IPS-20b (cell line): Measurements from ENCODE around the gene P2RX6.

Source experiments
- H3K27ac ChIP-seq: one replicate; pipeline ENCODE4 v1.5.1; 2013; ENCODE audit warnings: low read length
- H3K27me3 ChIP-seq: 2 replicates; pipeline ENCODE4 v1.6.1; 2013; ENCODE audit warnings: mild to moderate bottlenecking, low read length, inconsistent platforms; ENCODE audit not compliant: insufficient read depth
- H3K36me3 ChIP-seq: 2 replicates; pipeline ENCODE4 v1.6.1; 2013; ENCODE audit warnings: low read depth, mild to moderate bottlenecking, inconsistent platforms, low read length, moderate library complexity; ENCODE audit not compliant: insufficient read depth
- H3K4me1 ChIP-seq: 2 replicates; pipeline ENCODE4 v1.6.1; 2013; ENCODE audit warnings: mild to moderate bottlenecking, control low read depth, inconsistent platforms, low read length, moderate library complexity; ENCODE audit not compliant: insufficient read depth
- H3K4me3 ChIP-seq: 2 replicates; pipeline ENCODE4 v1.5.1; 2013; ENCODE audit warnings: mild to moderate bottlenecking, low read length, inconsistent platforms
- H3K9ac ChIP-seq: 2 replicates; pipeline ENCODE4 v1.6.1; 2013; ENCODE audit warnings: low read depth, mild to moderate bottlenecking, inconsistent platforms, low read length, moderate library complexity
- H3K9me3 ChIP-seq: 2 replicates; pipeline ENCODE4 v1.6.1; 2013; ENCODE audit warnings: mild to moderate bottlenecking, low read depth, low read length, inconsistent platforms; ENCODE audit not compliant: insufficient read depth

Gene P2RX6

DNA sequence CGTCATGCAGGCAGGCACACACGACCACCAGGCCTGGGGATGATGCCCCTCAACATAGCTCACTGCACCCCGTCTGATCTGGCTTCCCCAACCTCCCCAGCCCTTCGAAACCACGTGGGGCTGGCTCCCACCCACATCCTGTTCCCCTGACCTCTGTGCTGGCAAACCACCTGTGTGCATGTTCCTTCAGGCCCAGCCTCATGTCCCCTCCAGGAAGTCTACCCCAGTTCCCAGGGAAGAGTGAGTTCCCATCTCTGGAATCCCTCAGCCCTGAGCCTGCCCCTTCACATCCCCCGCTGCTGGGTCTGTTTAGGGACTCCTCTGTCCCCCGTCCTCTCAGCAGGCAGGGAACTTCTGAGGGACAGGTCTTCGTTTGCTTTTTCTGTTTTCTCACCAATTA is 10.3 kb downstream of the P2RX6 start:
- H3K27me3 ChIP-seq, result peaks cover 2% of the 10 kb centered on the region
- no peak overlapping the region for H3K4me3 ChIP-seq
- no peak overlapping the region for H3K9ac ChIP-seq
- no peak overlapping the region for H3K27ac ChIP-seq
- H3K9me3 ChIP-seq, result no peaks in the 10 kb centered on the region
- H3K36me3 ChIP-seq, result no peaks in the 10 kb centered on the region
- H3K4me1 ChIP-seq, result no peaks in the 10 kb centered on the region

DNA sequence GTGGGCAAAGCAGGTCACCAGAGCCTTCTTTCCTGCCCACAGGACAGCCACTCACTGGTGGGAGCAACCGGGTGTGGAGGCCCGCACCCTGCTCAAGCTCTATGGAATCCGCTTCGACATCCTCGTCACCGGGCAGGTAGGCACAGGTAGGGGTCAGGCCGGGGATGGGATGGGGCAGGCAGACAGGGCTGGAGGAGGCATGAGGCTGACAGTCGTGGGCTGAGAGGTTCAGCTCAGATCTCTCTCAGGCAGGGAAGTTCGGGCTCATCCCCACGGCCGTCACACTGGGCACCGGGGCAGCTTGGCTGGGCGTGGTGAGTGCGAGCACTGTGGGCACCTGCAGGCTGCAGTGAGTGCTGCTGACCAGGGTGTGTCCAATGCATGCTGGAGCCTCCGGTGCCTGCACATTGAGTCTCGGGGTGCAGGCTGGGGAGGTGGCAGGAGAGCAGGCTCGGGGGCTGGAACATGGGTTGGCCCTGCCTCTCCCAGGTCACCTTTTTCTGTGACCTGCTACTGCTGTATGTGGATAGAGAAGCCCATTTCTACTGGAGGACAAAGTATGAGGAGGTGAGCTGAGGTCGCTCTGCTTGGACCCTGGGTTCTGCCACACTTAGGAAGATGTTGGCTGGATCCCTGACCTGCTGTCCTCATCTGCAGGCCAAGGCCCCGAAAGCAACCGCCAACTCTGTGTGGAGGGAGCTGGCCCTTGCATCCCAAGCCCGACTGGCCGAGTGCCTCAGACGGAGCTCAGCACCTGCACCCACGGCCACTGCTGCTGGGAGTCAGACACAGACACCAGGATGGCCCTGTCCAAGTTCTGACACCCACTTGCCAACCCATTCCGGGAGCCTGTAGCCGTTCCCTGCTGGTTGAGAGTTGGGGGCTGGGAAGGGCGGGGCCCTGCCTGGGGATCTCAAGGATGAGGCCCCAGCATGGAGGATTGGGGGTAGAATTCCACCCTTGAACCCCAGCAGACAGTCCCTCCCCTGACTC is 11.1 kb downstream of the P2RX6 start:
- Histone ChIP-seq H3K27me3 (peaks cover 10% of the 10 kb centered on the region), H3K4me3 (no peak overlapping the region), H3K27ac (no peak overlapping the region), H3K9ac (no peak overlapping the region), H3K4me1 (no peaks in the 10 kb centered on the region), H3K9me3 (no peaks in the 10 kb centered on the region), H3K36me3 (no peaks in the 10 kb centered on the region)

DNA sequence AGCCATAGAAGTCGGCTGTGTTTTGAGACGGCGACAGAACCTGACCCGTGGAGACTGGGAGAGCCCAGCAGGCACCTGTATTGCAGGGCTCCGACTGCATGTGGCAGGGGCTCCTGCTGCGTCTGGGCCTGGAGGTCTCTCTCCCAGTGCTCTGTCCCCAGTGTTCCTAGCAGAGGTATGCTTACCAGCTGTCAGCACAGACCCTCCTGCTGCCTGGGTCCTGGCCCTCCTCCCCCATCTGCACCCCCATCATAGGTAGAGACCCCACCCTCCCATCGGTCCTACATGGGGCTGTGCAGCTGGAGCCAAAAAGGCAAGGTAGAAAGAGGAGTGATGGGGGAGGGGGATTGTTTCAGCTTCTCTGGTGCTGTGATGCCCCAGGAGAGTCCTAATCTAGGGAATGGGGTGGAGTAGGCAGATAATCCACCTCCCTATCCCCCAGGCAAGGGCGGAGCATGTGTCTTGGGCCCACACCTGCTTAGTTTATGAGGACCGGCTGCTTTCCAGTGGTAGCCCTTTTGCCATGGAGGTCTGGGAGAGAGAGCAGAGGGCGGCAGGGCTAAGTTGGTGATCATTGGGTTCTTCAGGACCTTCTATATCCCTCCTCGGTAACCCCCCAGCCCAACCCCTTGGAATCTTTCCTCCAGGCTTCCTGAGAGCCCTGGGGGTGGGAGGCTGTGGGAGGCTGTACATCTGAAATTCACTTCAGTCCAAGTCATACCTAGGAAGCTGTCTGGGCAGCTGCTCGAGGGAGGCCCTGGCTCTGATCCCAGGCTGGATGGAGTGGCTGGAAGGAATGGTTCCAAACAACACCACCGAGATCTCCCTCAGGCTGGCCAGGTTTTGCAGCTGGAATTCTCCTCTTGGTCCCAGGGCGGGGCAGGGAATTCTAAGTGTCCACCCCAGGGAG is 12.1 kb downstream of the P2RX6 start:
- Histone ChIP-seq H3K4me3 (no peak overlapping the region), H3K27me3 (peaks cover 20% of the 10 kb centered on the region), H3K9me3 (no peaks in the 10 kb centered on the region), H3K36me3 (no peaks in the 10 kb centered on the region), H3K4me1 (no peaks in the 10 kb centered on the region), H3K27ac (no peak overlapping the region), H3K9ac (no peak overlapping the region)

DNA sequence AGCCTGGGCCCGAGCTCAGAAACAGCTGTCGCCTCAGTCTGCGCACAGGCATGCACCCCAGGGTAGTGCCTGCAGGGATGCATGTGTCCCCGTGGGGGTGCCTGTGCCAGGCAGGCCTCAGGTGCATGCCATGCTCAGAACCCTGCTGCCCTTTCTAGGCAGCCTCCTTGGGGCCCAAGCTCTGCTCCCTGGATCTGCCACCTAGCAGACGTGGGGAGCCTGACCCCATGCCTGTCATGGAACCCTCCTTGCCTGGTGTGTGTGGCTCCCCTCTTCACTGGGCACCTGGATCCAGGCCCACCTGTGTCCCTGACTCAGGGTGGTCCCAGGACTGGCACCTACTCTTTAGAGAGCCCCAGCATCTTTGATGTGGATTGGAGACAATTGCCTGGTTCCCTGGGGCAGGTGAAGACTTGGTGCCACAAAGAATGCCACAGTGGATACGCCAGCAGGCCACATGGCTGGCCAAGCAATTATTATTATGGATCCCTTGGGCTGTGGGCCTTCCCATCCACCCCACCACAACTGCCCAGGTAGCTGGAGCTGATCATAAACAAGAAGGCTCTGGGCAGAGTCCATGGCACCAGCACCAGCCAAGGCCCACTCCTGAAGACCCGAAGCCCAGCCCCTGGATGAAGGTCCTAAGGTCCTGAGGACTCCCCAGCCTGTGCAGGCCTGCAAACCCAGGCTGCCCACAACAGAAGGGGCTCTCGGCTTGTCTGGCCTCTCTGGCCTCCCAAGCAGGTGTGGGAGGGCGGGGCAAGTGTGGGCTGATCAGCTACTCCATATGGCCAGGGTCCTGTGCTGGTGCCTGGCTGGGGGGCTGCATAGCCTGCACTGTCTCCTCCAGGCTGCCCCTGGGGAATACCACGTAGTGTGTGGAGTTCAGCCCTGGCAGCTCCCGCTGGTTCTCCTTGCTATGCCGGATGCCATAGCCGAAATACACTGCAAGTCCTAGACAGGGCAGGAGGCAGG is 13.6 kb downstream of the P2RX6 start:
- H3K9ac ChIP-seq, result no peak overlapping the region
- H3K9me3 ChIP-seq, result no peaks in the 10 kb centered on the region
- no peak overlapping the region for H3K27ac ChIP-seq
- no peaks in the 10 kb centered on the region for H3K36me3 ChIP-seq
- no peak overlapping the region for H3K4me3 ChIP-seq
- H3K27me3 ChIP-seq, result peaks cover 35% of the 10 kb centered on the region
- no peaks in the 10 kb centered on the region for H3K4me1 ChIP-seq

DNA sequence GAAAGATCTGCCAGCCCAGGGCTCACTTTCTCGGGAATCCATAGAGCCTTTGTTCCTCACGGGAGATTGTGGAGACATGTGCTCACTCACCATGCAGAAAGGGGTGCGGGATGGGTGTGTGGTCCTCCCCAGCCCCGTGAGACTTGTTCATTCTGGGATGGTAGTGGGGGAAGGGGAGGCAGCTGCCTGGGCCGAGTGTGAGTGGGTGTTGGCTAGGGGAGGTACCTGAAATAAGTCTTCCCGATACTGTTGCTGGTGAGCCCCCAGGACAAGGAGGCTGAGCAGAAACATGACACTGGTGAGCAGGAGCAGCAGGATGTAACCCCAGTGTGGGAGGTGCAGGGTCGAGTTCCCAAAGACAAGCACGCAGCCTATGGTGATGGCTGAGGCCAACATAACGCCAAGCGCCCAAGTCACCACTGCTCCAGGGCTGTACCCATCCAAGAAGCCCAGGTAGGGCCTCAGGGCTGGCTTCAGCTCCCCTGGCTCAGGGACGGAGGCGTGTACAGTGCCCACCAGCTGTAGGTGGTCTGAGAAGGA is 14.6 kb downstream of the P2RX6 start:
- Histone ChIP-seq H3K27me3 (peaks cover 40% of the 10 kb centered on the region), H3K4me3 (no peak overlapping the region), H3K27ac (no peak overlapping the region), H3K4me1 (no peaks in the 10 kb centered on the region), H3K9me3 (no peaks in the 10 kb centered on the region), H3K9ac (no peak overlapping the region), H3K36me3 (no peaks in the 10 kb centered on the region)

DNA sequence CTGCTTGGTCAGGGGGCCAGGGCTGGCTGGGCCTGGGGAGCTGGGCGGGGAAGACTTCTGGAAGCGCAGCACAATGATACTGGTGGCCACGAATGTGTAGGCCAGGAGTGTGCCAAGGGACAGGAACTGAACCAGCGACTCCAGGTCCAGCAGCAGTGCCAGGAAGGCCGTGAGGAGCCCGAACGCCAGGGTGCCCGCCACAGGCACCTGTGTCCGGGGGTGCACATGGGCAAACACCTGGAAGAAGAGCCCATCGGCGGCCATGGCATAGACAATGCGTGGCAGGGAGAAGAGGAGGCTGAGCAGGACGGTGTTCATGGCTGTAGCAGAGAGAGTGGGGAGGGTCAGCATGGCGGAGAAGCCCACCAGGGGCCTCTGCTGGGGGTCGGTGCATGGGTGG is 15.1 kb downstream of the P2RX6 start:
- no peaks in the 10 kb centered on the region for H3K36me3 ChIP-seq
- H3K27me3 ChIP-seq, result peaks cover 40% of the 10 kb centered on the region

DNA sequence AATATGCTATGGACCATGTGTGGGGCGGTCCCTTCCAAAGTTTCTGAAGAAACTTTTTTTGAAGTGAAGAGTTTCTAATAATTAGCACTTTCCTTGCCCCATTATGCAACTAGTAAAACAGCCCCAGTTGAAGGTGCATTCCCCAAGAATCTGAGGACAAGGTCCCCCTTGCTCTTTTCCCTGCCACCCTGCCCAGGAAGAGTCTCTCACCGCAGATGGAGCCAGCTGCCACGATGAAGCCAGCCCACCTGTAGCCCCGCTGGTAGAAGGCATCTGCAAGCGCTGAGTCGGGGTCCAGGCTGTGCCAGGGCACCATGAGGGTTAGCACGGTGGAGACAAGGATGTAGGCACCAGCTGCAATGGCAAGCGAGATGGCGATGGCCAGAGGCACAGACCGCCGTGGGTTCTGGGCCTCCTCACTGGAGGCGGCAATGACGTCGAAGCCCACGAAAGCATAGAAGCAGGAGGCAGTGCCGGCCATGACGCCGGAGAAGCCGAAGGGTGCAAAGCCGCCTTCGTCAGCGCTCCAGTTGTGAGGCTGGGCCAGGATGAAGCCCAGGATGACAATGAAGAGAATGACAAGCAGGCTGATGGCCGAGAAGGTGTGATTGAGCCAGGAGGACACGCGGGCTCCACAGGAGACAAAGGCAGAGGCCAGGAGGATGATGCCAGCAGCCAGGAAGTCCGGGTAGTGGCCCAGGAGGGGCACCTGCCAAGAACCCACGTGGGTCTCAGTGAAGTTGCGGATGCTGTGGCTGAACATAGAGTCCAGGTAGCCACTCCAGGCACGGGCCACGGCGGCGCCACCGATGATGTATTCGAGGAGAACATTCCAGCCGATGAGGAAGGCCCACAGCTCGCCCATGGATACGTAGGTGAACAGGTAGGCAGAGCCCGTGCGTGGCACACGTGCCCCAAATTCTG is 15.9 kb downstream of the P2RX6 start:
- Histone ChIP-seq H3K36me3 (no peaks in the 10 kb centered on the region), H3K9me3 (no peaks in the 10 kb centered on the region), H3K27me3 (peaks cover 40% of the 10 kb centered on the region), H3K4me1 (no peaks in the 10 kb centered on the region), H3K9ac (no peak overlapping the region), H3K27ac (no peak overlapping the region), H3K4me3 (no peak overlapping the region)

More for the DNA sequence above, 15.1 kb downstream of the P2RX6 start:
- H3K27ac ChIP-seq, result no peak overlapping the region
- no peaks in the 10 kb centered on the region for H3K9me3 ChIP-seq
- no peak overlapping the region for H3K9ac ChIP-seq
- no peaks in the 10 kb centered on the region for H3K4me1 ChIP-seq
- no peak overlapping the region for H3K4me3 ChIP-seq

DNA sequence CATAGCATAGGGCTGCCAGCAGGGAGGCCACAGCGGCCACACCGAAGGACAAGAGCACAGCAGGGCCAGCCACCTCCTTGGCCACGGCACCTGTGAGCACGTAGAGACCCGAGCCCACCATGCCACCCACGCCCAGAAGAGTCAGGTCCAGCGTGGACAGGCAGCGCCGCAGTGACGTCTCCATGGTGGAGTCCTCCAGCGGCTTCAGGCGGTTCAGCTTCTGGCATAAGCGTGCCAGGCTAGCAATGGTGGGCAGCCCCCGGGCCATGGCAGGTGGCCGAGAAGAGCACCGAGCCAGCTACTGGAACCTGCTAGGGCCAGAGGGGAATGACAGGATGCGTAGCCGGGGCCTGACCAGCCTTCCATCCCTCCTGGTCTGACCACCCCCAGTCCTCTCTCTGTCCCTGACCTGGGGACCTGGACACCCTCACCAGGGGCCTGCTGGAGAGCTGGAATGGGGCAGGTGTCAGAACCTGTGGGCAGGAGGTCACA is 16.6 kb downstream of the P2RX6 start:
- Histone ChIP-seq H3K4me1 (no peaks in the 10 kb centered on the region), H3K9ac (no peak overlapping the region), H3K27me3 (peaks cover 40% of the 10 kb centered on the region), H3K27ac (no peak overlapping the region), H3K4me3 (peak overlapping the region; percentile 56; the same call in 1 of the 2 replicates), H3K9me3 (no peaks in the 10 kb centered on the region), H3K36me3 (no peaks in the 10 kb centered on the region)

DNA sequence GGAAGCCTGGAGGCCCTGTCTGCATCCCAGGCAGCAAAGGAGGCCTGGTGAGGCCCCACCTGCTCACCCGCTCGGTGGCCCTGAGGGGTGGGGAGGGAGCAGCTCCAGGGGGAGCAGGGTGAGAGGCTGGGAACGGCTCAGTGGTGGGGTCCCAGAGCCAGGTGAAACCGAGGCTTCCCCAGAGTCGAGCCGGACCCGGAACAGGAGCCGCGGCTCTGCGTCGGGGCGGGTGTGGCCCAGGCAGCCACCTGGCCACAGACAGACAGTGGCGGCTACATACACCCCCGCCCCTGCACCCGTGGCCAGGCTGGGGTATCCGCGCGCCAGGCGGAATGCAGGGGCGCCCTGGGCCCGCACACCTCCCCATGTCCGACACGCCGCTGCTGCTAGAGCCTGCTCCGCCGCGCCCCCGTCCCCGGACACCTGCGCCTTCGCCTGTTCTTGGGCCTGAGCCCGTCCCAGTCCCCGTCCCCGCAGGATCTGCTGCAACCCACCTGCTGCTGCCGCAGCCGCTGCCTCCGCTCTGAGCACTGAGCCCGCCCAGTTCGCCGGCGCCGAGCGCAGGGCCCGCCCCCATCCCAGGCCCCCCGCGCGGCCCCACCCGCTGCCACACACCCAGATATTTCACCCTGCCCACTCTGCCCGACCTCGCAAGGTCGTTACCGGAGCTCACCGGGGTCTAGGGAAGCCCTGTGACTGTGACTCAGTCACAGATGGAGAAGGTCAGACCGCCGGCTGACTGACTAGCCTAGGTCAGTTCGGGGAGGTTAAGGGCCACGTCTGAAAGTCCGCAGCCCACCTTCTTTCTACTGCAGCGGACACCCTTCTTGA is 17.3 kb downstream of the P2RX6 start, which contains the start of gene SLC7A4:
TSS of gene SLC7A4 (minus strand) at position 525 of the 831 bp plus-strand sequence. CDS start 749 bp downstream, outside the sequence.
- Histone ChIP-seq H3K9ac (no peak within 1 kb of the TSS), H3K27ac (no peak within 1 kb of the TSS), H3K9me3 (no peaks in the 10 kb centered on the region), H3K27me3 (peaks cover 40% of the 10 kb centered on the region), H3K4me3 (peak within 1 kb of the TSS; percentile 56), H3K4me1 (no peaks in the 10 kb centered on the region), H3K36me3 (no peaks in the 10 kb centered on the region)
